ENCODE data around the gene MLLT1.

MLLT1 gene

GRCh38 chr19:6236310-6237291 lies 43.2 kb downstream of the MLLT1 start:
- peak in 4 of 51 donors; percentile 19 to 28 (median 22) for DNase-seq

- no peak for DNase-seq
Measured at GRCh38 chr19:6235031-6235951, 44.5 kb downstream of the MLLT1 start.

GRCh38 chr19:6234527-6234926 lies 45.2 kb downstream of the MLLT1 start:
- DNase-seq, result no peak

- peak in 1 of 51 donors; percentile 28 for DNase-seq
Measured at GRCh38 chr19:6233827-6234511, 45.8 kb downstream of the MLLT1 start.

- no peak for DNase-seq
Measured at GRCh38 chr19:6233056-6233826, 46.5 kb downstream of the MLLT1 start.

GRCh38 chr19:6232601-6233055 lies 47.1 kb downstream of the MLLT1 start:
- no peak for DNase-seq

- DNase-seq, result no peak
Measured at GRCh38 chr19:6230991-6231448, 48.8 kb downstream of the MLLT1 start.

GRCh38 chr19:6229951-6230712 lies 49.6 kb downstream of the MLLT1 start:
- DNase-seq, result no peak

- no peak for DNase-seq
Measured at GRCh38 chr19:6229216-6229913, 50.4 kb downstream of the MLLT1 start.

- DNase-seq, result peak in 2 of 51 donors; percentile 23 to 31
Measured at GRCh38 chr19:6228551-6229215, 51.1 kb downstream of the MLLT1 start.

- no peak for DNase-seq
Measured at GRCh38 chr19:6227936-6228325, 51.8 kb downstream of the MLLT1 start.

GRCh38 chr19:6227156-6227935 lies 52.4 kb downstream of the MLLT1 start:
- DNase-seq, result no peak

- DNase-seq, result no peak
Measured at GRCh38 chr19:6226444-6227155, 53.2 kb downstream of the MLLT1 start.

- DNase-seq, result no peak
Measured at GRCh38 chr19:6226012-6226411, 53.8 kb downstream of the MLLT1 start.

- peak in 2 of 51 donors; percentile 10 to 17 for DNase-seq
Measured at GRCh38 chr19:6225232-6225865, 54.4 kb downstream of the MLLT1 start.

- DNase-seq, result no peak
Measured at GRCh38 chr19:6224308-6224675, 55.5 kb downstream of the MLLT1 start.

Data from hypothalamus (tissue), 51 donors.